Testis (tissue), 3 donors: ENCODE results near the gene PRCC. TPM values are rescaled to one million over a fixed set of nuclear protein-coding genes. Genes with fewer than 3 reads are reported as not detected.

ENCODE experiments used
- DNase-seq: peaks from one replicate; pipeline ENCODE4 v3.0.0-alpha.2; 2019
- H3K27ac ChIP-seq, 2 donors: fragments of 200-600 bp; sonication (generic); one replicate each; pipeline ENCODE4 v1.5.1; 2019
- H3K27me3 ChIP-seq: fragments of 200-600 bp; sonication (generic); one replicate; pipeline ENCODE4 v1.5.1; 2019
- H3K36me3 ChIP-seq: fragments of 200-600 bp; sonication (generic); one replicate; pipeline ENCODE4 v1.5.1; 2017; ENCODE audit warnings: low read depth; ENCODE audit errors: missing control alignments
- H3K4me1 ChIP-seq: fragments of 200-600 bp; sonication (generic); one replicate; pipeline ENCODE4 v1.5.1; 2019
- H3K4me3 ChIP-seq, 2 donors: fragments of 200-600 bp; sonication (generic); one replicate each; pipeline ENCODE4 v1.5.1; 2017 to 2019
- H3K9me3 ChIP-seq: fragments of 200-600 bp; sonication (generic); one replicate; pipeline ENCODE4 v1.5.1; 2017
- CTCF ChIP-seq, 3 experiments: fragments of 450-650 bp in 2 of 3; fragments of 200-600 bp in 1 of 3; sonication (generic) in 1 of 3; IDR thresholded peaks; one replicate each; pipeline ENCODE4 v1.5.1; 2016 to 2019; ENCODE audit warnings: antibody characterized with exemption in 3 of 3, mild to moderate bottlenecking in 2 of 3, moderate library complexity in 1 of 3
- POLR2A ChIP-seq: fragments of 450-650 bp; IDR thresholded peaks from one replicate; pipeline ENCODE4 v1.6.1; 2017; ENCODE audit warnings: antibody characterized with exemption, mild to moderate bottlenecking, moderate library complexity
- WGBS, 2 donors: methylation state at CpG; one replicate each; pipeline ENCODE4 v1.1.5; 2018; 5-methylcytosine and 5-hydroxymethylcytosine counted together
- intact Hi-C: fragments of 100-400 bp; cut with DNase I; formaldehyde crosslinking; loops from one replicate; pipeline ENCODE4 v1.15.1; 2023; ENCODE audit warnings: low total_unique reads
- polyA plus RNA-seq: library from polyadenylated mRNA; stranded (reverse); fragments of 350-450 nt; fragmentation: Illumina TruSeq; extraction: RNeasy Lipid Tissue Mini Kit (QIAGEN cat#74804); gene quantifications from one replicate; pipeline ENCODE4 v1.2.3, GENCODE V29; 2014; ENCODE audit warnings: low read depth, low replicate concordance; ENCODE audit not compliant: insufficient read depth
- total RNA-seq, 2 donors: library from RNA; depleted of rRNA; stranded (reverse); fragments of >200 nt; gene quantifications; one replicate each; pipeline ENCODE4 v1.2.3, GENCODE V29; 2016

PRCC gene
- total and polyA plus RNA-seq, 3 donors from 2014 or later, result 53.3 to 68.3 (median 62.0) TPM

- H3K27ac ChIP-seq, result no peak overlapping the region
- no peak for TF ChIP-seq POLR2A
- TF ChIP-seq CTCF (IDR thresholded peaks at IDR 0.05), result no peak
- no peak for DNase-seq
- H3K4me3 ChIP-seq, result no peak overlapping the region
- peaks cover 6% of the 10 kb centered on the region for H3K4me1 ChIP-seq
- no peaks in the 10 kb centered on the region for H3K9me3 ChIP-seq
- no peaks in the 10 kb centered on the region for H3K27me3 ChIP-seq
- intact Hi-C loops, result no loop called here
- no peaks in the 10 kb centered on the region for H3K36me3 ChIP-seq
- WGBS, 2 donors, result 19 to 42% methylated on average over 20 to 69 of the region's 69 CpGs
Observed at GRCh38 chr1:156845055-156845952, 78.0 kb downstream of the PRCC start.

GRCh38 chr1:156845953-156846545 lies 78.7 kb downstream of the PRCC start:
- Histone ChIP-seq H3K27ac (no peak overlapping the region), H3K36me3 (no peaks in the 10 kb centered on the region), H3K9me3 (no peaks in the 10 kb centered on the region), H3K4me1 (peaks cover 6% of the 10 kb centered on the region), H3K4me3 (no peak overlapping the region), H3K27me3 (no peaks in the 10 kb centered on the region)
- TF ChIP-seq CTCF (IDR thresholded peaks at IDR 0.05), result no peak
- TF ChIP-seq POLR2A, result no peak
- WGBS, 2 donors, result 57 to 68% methylated on average over 15 to 18 of the region's 18 CpGs
- intact Hi-C loops, result no loop called here
- no peak for DNase-seq

GRCh38 chr1:156846643-156847042 lies 79.3 kb downstream of the PRCC start:
- no peak overlapping the region for H3K4me3 ChIP-seq
- intact Hi-C loops, result no loop called here
- H3K9me3 ChIP-seq, result no peaks in the 10 kb centered on the region
- TF ChIP-seq POLR2A, result no peak
- H3K27ac ChIP-seq, result no peak overlapping the region
- no peak for DNase-seq
- H3K4me1 ChIP-seq, result peaks cover 6% of the 10 kb centered on the region
- no peaks in the 10 kb centered on the region for H3K27me3 ChIP-seq
- WGBS, 2 donors, result 89 to 95% methylated on average over 5 of the region's 5 CpGs
- no peaks in the 10 kb centered on the region for H3K36me3 ChIP-seq

GRCh38 chr1:156847591-156848460 lies 80.5 kb downstream of the PRCC start:
- H3K27ac ChIP-seq, result no peak overlapping the region
- no peaks in the 10 kb centered on the region for H3K36me3 ChIP-seq
- no peak for DNase-seq
- WGBS, 2 donors, result 80 to 84% methylated on average over 7 of the region's 7 CpGs
- peaks cover 7% of the 10 kb centered on the region for H3K4me1 ChIP-seq
- intact Hi-C loops, result no loop called here
- no peak for TF ChIP-seq POLR2A
- TF ChIP-seq CTCF (IDR thresholded peaks at IDR 0.05), result no peak
- H3K4me3 ChIP-seq, result no peak overlapping the region
- H3K27me3 ChIP-seq, result no peaks in the 10 kb centered on the region
- H3K9me3 ChIP-seq, result no peaks in the 10 kb centered on the region
